ENCODE results near the gene TMEM184B. TPM values are rescaled to one million over a fixed set of nuclear protein-coding genes. Genes with fewer than 3 reads are reported as not detected.

Gene TMEM184B
- total RNA-seq, 2 donors from 2014 or later: 58.8 to 61.6 TPM

DNA sequence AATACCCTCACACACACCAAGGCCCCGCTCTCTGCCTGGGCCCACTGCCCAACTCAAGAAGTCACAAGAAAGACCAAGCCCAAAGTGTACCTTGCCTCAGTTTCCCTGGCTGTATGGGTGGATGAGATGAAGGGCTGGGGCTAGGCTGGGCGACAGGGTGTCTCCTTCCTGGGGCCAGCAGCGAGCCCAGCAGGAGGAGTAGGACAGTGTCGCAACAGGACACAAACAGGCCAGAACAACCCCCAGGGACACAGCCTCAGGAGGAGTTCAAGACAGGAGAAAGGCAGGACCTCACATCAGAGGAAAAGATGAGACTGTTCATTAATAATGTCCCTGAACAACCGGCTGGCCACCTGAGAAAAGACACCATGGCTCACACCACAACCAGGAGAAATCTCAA is 31.2 kb upstream of the TMEM184B start:
- Histone ChIP-seq H3K9me3 (no peaks in the 10 kb centered on the region), H3K27me3 (no peaks in the 10 kb centered on the region), H3K4me1 (peaks cover 4% of the 10 kb centered on the region), H3K4me3 (no peak overlapping the region), H3K36me3 (peaks cover 23% of the 10 kb centered on the region), H3K27ac (no peak overlapping the region), H3K9ac (ENCODE audit: low read depth in 2 of 2, low read length in 2 of 2) (no peak overlapping the region)
- no peak for DNase-seq
- TF ChIP-seq, protein P1, sequence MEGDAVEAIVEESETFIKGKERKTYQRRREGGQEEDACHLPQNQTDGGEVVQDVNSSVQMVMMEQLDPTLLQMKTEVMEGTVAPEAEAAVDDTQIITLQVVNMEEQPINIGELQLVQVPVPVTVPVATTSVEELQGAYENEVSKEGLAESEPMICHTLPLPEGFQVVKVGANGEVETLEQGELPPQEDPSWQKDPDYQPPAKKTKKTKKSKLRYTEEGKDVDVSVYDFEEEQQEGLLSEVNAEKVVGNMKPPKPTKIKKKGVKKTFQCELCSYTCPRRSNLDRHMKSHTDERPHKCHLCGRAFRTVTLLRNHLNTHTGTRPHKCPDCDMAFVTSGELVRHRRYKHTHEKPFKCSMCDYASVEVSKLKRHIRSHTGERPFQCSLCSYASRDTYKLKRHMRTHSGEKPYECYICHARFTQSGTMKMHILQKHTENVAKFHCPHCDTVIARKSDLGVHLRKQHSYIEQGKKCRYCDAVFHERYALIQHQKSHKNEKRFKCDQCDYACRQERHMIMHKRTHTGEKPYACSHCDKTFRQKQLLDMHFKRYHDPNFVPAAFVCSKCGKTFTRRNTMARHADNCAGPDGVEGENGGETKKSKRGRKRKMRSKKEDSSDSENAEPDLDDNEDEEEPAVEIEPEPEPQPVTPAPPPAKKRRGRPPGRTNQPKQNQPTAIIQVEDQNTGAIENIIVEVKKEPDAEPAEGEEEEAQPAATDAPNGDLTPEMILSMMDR (IDR thresholded peaks at IDR 0.05): no peak
- intact Hi-C loops (cut with DNase I): no loop called here

DNA sequence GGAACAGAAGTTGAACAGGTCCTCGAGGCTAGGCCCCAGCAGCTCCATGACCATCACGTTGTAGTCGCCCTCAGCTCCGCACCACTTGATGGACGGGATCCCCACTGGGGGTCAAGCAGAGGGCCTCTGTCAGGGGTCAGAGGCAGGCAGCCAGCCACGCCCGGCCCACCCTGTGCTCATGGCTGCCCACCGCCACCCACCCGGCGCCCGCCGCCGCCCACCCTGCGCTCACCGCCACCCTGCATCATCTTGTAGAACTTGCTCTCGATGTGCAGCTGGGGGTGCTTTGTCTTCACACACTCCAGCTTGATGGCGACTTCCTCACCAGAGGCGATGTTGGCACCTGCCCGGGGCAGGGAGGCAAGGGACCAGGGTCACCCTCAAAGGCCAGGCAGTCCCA is 30.1 kb upstream of the TMEM184B start:
- intact Hi-C loops (cut with DNase I): no loop called here
- peaks cover 31% of the 10 kb centered on the region for H3K36me3 ChIP-seq
- no peak overlapping the region for H3K4me3 ChIP-seq
- H3K4me1 ChIP-seq: peaks cover 4% of the 10 kb centered on the region
- DNase-seq: no peak
- H3K9me3 ChIP-seq: no peaks in the 10 kb centered on the region
- TF ChIP-seq, protein P1 (IDR thresholded peaks at IDR 0.05): no peak
- H3K27me3 ChIP-seq: no peaks in the 10 kb centered on the region
- no peak overlapping the region for H3K27ac ChIP-seq
- H3K9ac ChIP-seq (ENCODE audit: low read depth in 2 of 2, low read length in 2 of 2): no peak overlapping the region

- Histone ChIP-seq H3K9ac (ENCODE audit: low read depth in 2 of 2, low read length in 2 of 2) (no peak overlapping the region), H3K27ac (no peak overlapping the region), H3K4me3 (no peak overlapping the region), H3K27me3 (no peaks in the 10 kb centered on the region), H3K36me3 (peaks cover 31% of the 10 kb centered on the region), H3K9me3 (no peaks in the 10 kb centered on the region), H3K4me1 (peaks cover 4% of the 10 kb centered on the region)
- TF ChIP-seq, protein P1 (IDR thresholded peaks at IDR 0.05): no peak
- DNase-seq: no peak
- intact Hi-C loops (cut with DNase I): no loop called here
Observed at GRCh38 chr22:38300946-38301345, 28.1 kb upstream of the TMEM184B start.

GRCh38 chr22:38300197-38300945 is 27.6 kb upstream of the TMEM184B start:
- no peak overlapping the region for H3K27ac ChIP-seq
- DNase-seq: no peak
- H3K4me1 ChIP-seq: peaks cover 4% of the 10 kb centered on the region
- no peaks in the 10 kb centered on the region for H3K9me3 ChIP-seq
- H3K36me3 ChIP-seq: peaks cover 31% of the 10 kb centered on the region
- TF ChIP-seq, protein P1 (IDR thresholded peaks at IDR 0.05): no peak
- H3K27me3 ChIP-seq: no peaks in the 10 kb centered on the region
- intact Hi-C loops (cut with DNase I): no loop called here
- H3K9ac ChIP-seq (ENCODE audit: low read depth in 2 of 2, low read length in 2 of 2): no peak overlapping the region
- no peak overlapping the region for H3K4me3 ChIP-seq

GRCh38 chr22:38299770-38300102 is 26.9 kb upstream of the TMEM184B start:
- H3K36me3 ChIP-seq: peaks cover 31% of the 10 kb centered on the region
- H3K27me3 ChIP-seq: no peaks in the 10 kb centered on the region
- no peak for DNase-seq
- H3K9me3 ChIP-seq: no peaks in the 10 kb centered on the region
- H3K4me3 ChIP-seq: no peak overlapping the region
- no peak overlapping the region for H3K9ac ChIP-seq (ENCODE audit: low read depth in 2 of 2, low read length in 2 of 2)
- H3K27ac ChIP-seq: no peak overlapping the region
- H3K4me1 ChIP-seq: peaks cover 4% of the 10 kb centered on the region
- intact Hi-C loops (cut with DNase I): no loop called here
- TF ChIP-seq, protein P1 (IDR thresholded peaks at IDR 0.05): no peak
